MM.1S (cell line): Measurements from ENCODE around the gene PRKAR1B.

Experiments used
- CTCF ChIP-seq: fragments of 300-600 bp; sonication (generic); IDR thresholded peaks from 2 replicates; pipeline ENCODE4 v1.5.1; 2016; ENCODE audit warnings: antibody characterized with exemption, low read length, mixed read lengths
- EZH2 ChIP-seq: fragments of 300-600 bp; sonication (generic); optimal IDR thresholded peaks from 2 replicates; pipeline ENCODE3; 2017; ENCODE audit warnings: low read depth, mild to moderate bottlenecking, antibody characterized with exemption, low read length, mixed read lengths

GRCh38 chr7:518630-519483 is 208.2 kb downstream of the PRKAR1B start:
- TF ChIP-seq CTCF: no peak
- TF ChIP-seq EZH2: no peak
